ENCODE results near the gene COG1. TPM values are rescaled to one million over a fixed set of nuclear protein-coding genes. Genes with fewer than 3 reads are reported as not detected.

Gene COG1
- total and polyA plus RNA-seq, 8 donors, result 30.7 to 54.3 (median 45.6) TPM

GRCh38 chr17:73249700-73250099 is 56.8 kb downstream of the COG1 start:
- Histone ChIP-seq H3K9me3 (no peaks in the 10 kb centered on the region), H3K4me1 (no peaks in the 10 kb centered on the region), H3K27ac (no peak overlapping the region), H3K27me3 (no peaks in the 10 kb centered on the region), H3K36me3 (peaks cover 0 to 20% of the 10 kb centered on the region in 2 donors), H3K4me3 (no peak overlapping the region)
- no peak for TF ChIP-seq CTCF (IDR thresholded peaks at IDR 0.05)
- no peak for DNase-seq
- intact Hi-C loops (cut with DNase I), result loop anchor here in 1 of 2 donors (10.0 kb wide), 1 partner anchor 115 kb away; no protein-coding TSS in a partner anchor
- no peak for ATAC-seq

- Histone ChIP-seq H3K9me3 (no peaks in the 10 kb centered on the region), H3K36me3 (peaks cover 0 to 7% of the 10 kb centered on the region in 2 donors), H3K27ac (no peak overlapping the region), H3K4me1 (peaks cover 0 to 2% of the 10 kb centered on the region in 2 donors), H3K27me3 (no peaks in the 10 kb centered on the region), H3K4me3 (no peak overlapping the region)
- no peak for TF ChIP-seq CTCF (IDR thresholded peaks at IDR 0.05)
- no peak for ATAC-seq
- intact Hi-C loops (cut with DNase I), result loop anchor here in 1 of 2 donors (10.0 kb wide), 1 partner anchor 114 kb away; no protein-coding TSS in a partner anchor
- no peak for DNase-seq
These were observed 58.2 kb downstream of the COG1 start for GRCh38 chr17:73250851-73251640.

- no peaks in the 10 kb centered on the region for H3K27me3 ChIP-seq
- no peaks in the 10 kb centered on the region for H3K9me3 ChIP-seq
- ATAC-seq (no peak), DNase-seq (no peak)
- H3K4me3 ChIP-seq, result no peak overlapping the region
- no peak overlapping the region for H3K27ac ChIP-seq
- intact Hi-C loops (cut with DNase I), result loop anchor here (2.0 to 10.0 kb wide), 2 partner anchors 113 to 117 kb away; no protein-coding TSS in a partner anchor
- TF ChIP-seq CTCF (IDR thresholded peaks at IDR 0.05), result no peak
- peaks cover 0 to 3% of the 10 kb centered on the region in 2 donors for H3K4me1 ChIP-seq
- peaks cover 0 to 3% of the 10 kb centered on the region in 2 donors for H3K36me3 ChIP-seq
These were observed 59.0 kb downstream of the COG1 start for GRCh38 chr17:73251871-73252270.

GRCh38 chr17:73255671-73256181 is 62.9 kb downstream of the COG1 start:
- peak in 3 of 4 donors; percentile 42 to 58 (median 54) for DNase-seq
- ATAC-seq, result peak; percentile 84
- peak; percentile 94 to 96 for TF ChIP-seq CTCF (IDR thresholded peaks at IDR 0.05)
- intact Hi-C loops (cut with DNase I), result loop anchor here in 1 of 2 donors (10.0 kb wide), 1 partner anchor 109 kb away; no protein-coding TSS in a partner anchor
- Histone ChIP-seq H3K4me1 (peaks cover 0 to 3% of the 10 kb centered on the region in 2 donors), H3K4me3 (no peak overlapping the region), H3K27me3 (no peaks in the 10 kb centered on the region), H3K9me3 (no peaks in the 10 kb centered on the region), H3K27ac (no peak overlapping the region), H3K36me3 (no peaks in the 10 kb centered on the region)

GRCh38 chr17:73256220-73256619 is 63.4 kb downstream of the COG1 start:
- peaks cover 0 to 3% of the 10 kb centered on the region in 2 donors for H3K4me1 ChIP-seq
- no peak for ATAC-seq
- TF ChIP-seq CTCF (IDR thresholded peaks at IDR 0.05), result no peak
- H3K27me3 ChIP-seq, result no peaks in the 10 kb centered on the region
- H3K4me3 ChIP-seq, result no peak overlapping the region
- no peaks in the 10 kb centered on the region for H3K36me3 ChIP-seq
- no peak overlapping the region for H3K27ac ChIP-seq
- intact Hi-C loops (cut with DNase I), result loop anchor here in 1 of 2 donors (10.0 kb wide), 1 partner anchor 109 kb away; no protein-coding TSS in a partner anchor
- DNase-seq, result no peak
- no peaks in the 10 kb centered on the region for H3K9me3 ChIP-seq

All from left lung (tissue), 10 donors.